Measurements from ENCODE around the gene GTPBP1. TPM values are rescaled to one million over a fixed set of nuclear protein-coding genes. Genes with fewer than 3 reads are reported as not detected.

Gene GTPBP1
- total RNA-seq, 3 donors from 2014 or later (not counting 1 experiment from before 2014, with no cell fraction given) = 236 to 259 (median 249) TPM

DNA sequence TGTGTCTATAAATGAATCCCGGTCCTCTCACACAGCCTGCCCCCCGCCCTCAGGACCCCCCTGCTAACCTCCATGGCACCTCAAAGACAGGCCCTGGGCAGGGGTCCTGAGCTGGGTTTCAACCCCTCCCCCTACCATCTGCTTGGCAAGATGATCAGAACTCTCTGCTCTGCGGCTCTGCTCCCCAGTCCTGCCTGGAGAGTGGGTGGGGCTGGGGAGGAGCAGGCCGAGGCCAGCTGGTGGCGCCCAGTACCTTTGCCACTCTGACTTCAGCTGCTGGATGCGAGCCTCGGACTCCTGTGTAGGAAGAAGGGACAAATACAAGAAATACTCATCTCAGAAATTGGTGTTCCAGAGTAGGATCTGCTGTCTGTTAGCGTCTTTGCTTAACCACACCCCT is 35.0 kb downstream of the GTPBP1 start:
- no peaks in the 10 kb centered on the region for H3K36me3 Mint-ChIP-seq
- no peaks in the 10 kb centered on the region for H3K9me3 Mint-ChIP-seq
- DNase-seq = no peak
- H3K27ac ChIP-seq (ENCODE audit: low read length) = no peak overlapping the region
- H3K4me3 ChIP-seq (ENCODE audit: low read length) = no peak overlapping the region
- TF ChIP-seq, protein P1, sequence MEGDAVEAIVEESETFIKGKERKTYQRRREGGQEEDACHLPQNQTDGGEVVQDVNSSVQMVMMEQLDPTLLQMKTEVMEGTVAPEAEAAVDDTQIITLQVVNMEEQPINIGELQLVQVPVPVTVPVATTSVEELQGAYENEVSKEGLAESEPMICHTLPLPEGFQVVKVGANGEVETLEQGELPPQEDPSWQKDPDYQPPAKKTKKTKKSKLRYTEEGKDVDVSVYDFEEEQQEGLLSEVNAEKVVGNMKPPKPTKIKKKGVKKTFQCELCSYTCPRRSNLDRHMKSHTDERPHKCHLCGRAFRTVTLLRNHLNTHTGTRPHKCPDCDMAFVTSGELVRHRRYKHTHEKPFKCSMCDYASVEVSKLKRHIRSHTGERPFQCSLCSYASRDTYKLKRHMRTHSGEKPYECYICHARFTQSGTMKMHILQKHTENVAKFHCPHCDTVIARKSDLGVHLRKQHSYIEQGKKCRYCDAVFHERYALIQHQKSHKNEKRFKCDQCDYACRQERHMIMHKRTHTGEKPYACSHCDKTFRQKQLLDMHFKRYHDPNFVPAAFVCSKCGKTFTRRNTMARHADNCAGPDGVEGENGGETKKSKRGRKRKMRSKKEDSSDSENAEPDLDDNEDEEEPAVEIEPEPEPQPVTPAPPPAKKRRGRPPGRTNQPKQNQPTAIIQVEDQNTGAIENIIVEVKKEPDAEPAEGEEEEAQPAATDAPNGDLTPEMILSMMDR (IDR thresholded peaks at IDR 0.05) = no peak
- no peak for ATAC-seq
- H3K27ac Mint-ChIP-seq = peak overlapping the region; percentile 61 to 73
- no peaks in the 10 kb centered on the region for H3K27me3 Mint-ChIP-seq (ENCODE audit: low read depth in 2 of 2)
- H3K36me3 ChIP-seq (ENCODE audit: control insufficient read depth, insufficient read depth, low read length) = peaks cover 100% of the 10 kb centered on the region
- intact Hi-C loops (cut with micrococcal nuclease) = no loop called here
- H3K4me3 Mint-ChIP-seq = no peak overlapping the region
- H3K27me3 ChIP-seq (ENCODE audit: control insufficient read depth, insufficient read depth, low read length) = no peaks in the 10 kb centered on the region
- H3K9me3 ChIP-seq (ENCODE audit: control insufficient read depth, insufficient read depth, low read length) = no peaks in the 10 kb centered on the region
- peaks cover 16 to 53% of the 10 kb centered on the region in 2 donors for H3K4me1 Mint-ChIP-seq
- H3K4me1 ChIP-seq (ENCODE audit: control insufficient read depth, insufficient read depth, low read length) = peaks cover 69% of the 10 kb centered on the region
- WGBS (ENCODE audit: insufficient coverage) = 93% methylated on average over 8 of the region's 8 CpGs

DNA sequence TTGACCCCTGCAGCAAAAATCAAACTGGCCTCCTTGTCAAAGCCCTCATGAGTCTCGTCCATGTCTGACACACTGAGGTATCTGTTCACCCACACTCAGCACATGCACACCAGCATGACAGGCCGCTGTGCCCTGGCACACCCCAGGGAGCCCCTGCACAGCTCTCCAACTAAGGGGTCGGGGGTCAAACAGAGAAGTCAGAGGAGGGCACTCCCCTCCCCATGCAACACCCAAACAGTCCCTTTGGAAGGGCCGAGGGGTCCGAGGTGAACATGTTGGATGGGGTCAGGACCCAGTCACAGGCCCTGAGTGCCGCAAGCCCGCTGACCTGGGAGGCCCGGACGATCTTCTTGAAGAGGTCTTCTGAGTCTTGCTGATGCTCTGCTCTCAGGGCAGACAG is 35.4 kb downstream of the GTPBP1 start:
- TF ChIP-seq, protein P1 (IDR thresholded peaks at IDR 0.05) = no peak
- intact Hi-C loops (cut with micrococcal nuclease) = no loop called here
- Histone ChIP-seq H3K36me3 (ENCODE audit: control insufficient read depth, insufficient read depth, low read length) (peaks cover 100% of the 10 kb centered on the region), H3K4me1 (ENCODE audit: control insufficient read depth, insufficient read depth, low read length) (peaks cover 68% of the 10 kb centered on the region), H3K27ac (ENCODE audit: low read length) (no peak overlapping the region), H3K27me3 (ENCODE audit: control insufficient read depth, insufficient read depth, low read length) (no peaks in the 10 kb centered on the region), H3K9me3 (ENCODE audit: control insufficient read depth, insufficient read depth, low read length) (no peaks in the 10 kb centered on the region), H3K4me3 (ENCODE audit: low read length) (no peak overlapping the region)
- no peak for DNase-seq
- Mint-ChIP-seq H3K27ac (peak overlapping the region; percentile 61 to 73), H3K4me3 (no peak overlapping the region), H3K9me3 (no peaks in the 10 kb centered on the region), H3K36me3 (no peaks in the 10 kb centered on the region), H3K4me1 (peaks cover 16 to 49% of the 10 kb centered on the region in 2 donors), H3K27me3 (ENCODE audit: low read depth in 2 of 2) (no peaks in the 10 kb centered on the region)
- no peak for ATAC-seq
- WGBS (ENCODE audit: insufficient coverage) = 94% methylated on average over 9 of the region's 9 CpGs

DNA sequence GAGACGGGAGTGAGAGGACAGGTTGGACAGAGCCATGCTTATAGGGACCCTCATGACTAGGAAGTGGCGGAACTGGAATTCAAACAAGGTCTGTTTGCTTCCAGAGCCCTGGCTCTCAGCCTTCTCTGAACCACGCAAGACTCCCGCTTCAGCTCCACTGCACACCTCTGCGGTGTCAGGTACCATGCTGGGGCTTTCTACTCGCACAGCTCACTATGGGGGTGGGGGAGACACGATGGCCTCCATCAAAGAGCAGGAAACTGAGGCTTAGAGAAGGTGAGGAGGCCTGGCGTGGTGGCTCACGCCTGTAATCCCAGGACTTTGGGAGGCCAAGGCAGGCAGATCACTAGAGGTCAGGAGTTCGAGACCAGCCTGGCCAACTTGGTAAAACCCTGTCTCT is 35.8 kb downstream of the GTPBP1 start:
- intact Hi-C loops (cut with micrococcal nuclease) = no loop called here
- Histone ChIP-seq H3K36me3 (ENCODE audit: control insufficient read depth, insufficient read depth, low read length) (peaks cover 100% of the 10 kb centered on the region), H3K4me3 (ENCODE audit: low read length) (no peak overlapping the region), H3K9me3 (ENCODE audit: control insufficient read depth, insufficient read depth, low read length) (no peaks in the 10 kb centered on the region), H3K4me1 (ENCODE audit: control insufficient read depth, insufficient read depth, low read length) (peaks cover 66% of the 10 kb centered on the region), H3K27ac (ENCODE audit: low read length) (no peak overlapping the region), H3K27me3 (ENCODE audit: control insufficient read depth, insufficient read depth, low read length) (no peaks in the 10 kb centered on the region)
- peaks cover 16 to 45% of the 10 kb centered on the region in 2 donors for H3K4me1 Mint-ChIP-seq
- WGBS (ENCODE audit: insufficient coverage) = 94% methylated on average over 10 of the region's 10 CpGs
- peak overlapping the region; percentile 61 to 73 for H3K27ac Mint-ChIP-seq
- H3K27me3 Mint-ChIP-seq (ENCODE audit: low read depth in 2 of 2) = no peaks in the 10 kb centered on the region
- H3K9me3 Mint-ChIP-seq = no peaks in the 10 kb centered on the region
- TF ChIP-seq, protein P1 (IDR thresholded peaks at IDR 0.05) = no peak
- ATAC-seq (no peak), DNase-seq (no peak)
- no peak overlapping the region for H3K4me3 Mint-ChIP-seq
- no peaks in the 10 kb centered on the region for H3K36me3 Mint-ChIP-seq
